ENCODE data around the gene CNTN5.

DNA sequence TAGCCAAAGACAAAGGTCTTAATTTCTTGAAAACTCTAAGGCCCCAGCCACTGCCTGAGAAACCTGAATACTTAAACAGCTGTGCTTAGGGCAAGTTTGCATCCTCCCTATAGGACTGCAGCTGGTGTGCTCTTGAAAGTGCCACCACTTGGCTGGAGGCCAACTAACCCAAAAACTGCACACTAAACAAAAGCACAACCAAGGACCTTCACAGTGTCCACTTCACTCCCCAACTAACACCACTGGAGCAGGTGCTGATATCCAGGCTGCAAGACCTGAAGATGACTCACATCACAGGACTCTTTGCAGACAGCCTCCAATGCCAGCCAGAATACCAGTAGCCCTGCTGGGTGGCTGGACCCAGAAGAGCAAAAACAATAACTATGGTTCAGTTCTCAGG is 1308.6 kb downstream of the CNTN5 start:
- TF ChIP-seq CTCF (IDR thresholded peaks at IDR 0.05; ENCODE audit: poor library complexity), result no peak
- TF ChIP-seq EZH2phosphoT487 (IDR thresholded peaks at IDR 0.05; ENCODE audit: low read depth, severe bottlenecking, unreplicated experiment), result no peak

Measured in hepatocyte (in vitro differentiated cells).